ENCODE measurements around the gene ST3GAL3.

Gene ST3GAL3

GRCh38 chr1:43930949-43931275, 223.6 kb downstream of the ST3GAL3 start:
- Histone ChIP-seq H3K9me3 (ENCODE audit: control insufficient read depth, low read length) (no peaks in the 10 kb centered on the region), H3K4me3 (ENCODE audit: low read length) (no peak overlapping the region), H3K27me3 (replicated peaks; ENCODE audit: control insufficient read depth, insufficient read depth, low read length) (peaks cover 3% of the 10 kb centered on the region), H3K9ac (ENCODE audit: low read length) (no peak overlapping the region), H3K36me3 (ENCODE audit: control insufficient read depth, insufficient read depth, low read length, severe bottlenecking) (no peaks in the 10 kb centered on the region), H3K4me1 (ENCODE audit: control insufficient read depth, insufficient read depth, low read length) (peaks cover 6% of the 10 kb centered on the region)
- no peak for DNase-seq (ENCODE audit: low read depth)

- Histone ChIP-seq H3K4me3 (ENCODE audit: low read length) (no peak overlapping the region), H3K9me3 (ENCODE audit: control insufficient read depth, low read length) (no peaks in the 10 kb centered on the region), H3K27me3 (replicated peaks; ENCODE audit: control insufficient read depth, insufficient read depth, low read length) (peaks cover 8% of the 10 kb centered on the region), H3K4me1 (ENCODE audit: control insufficient read depth, insufficient read depth, low read length) (peaks cover 6% of the 10 kb centered on the region), H3K36me3 (ENCODE audit: control insufficient read depth, insufficient read depth, low read length, severe bottlenecking) (no peaks in the 10 kb centered on the region), H3K9ac (ENCODE audit: low read length) (no peak overlapping the region)
- no peak for DNase-seq (ENCODE audit: low read depth)
Observed at GRCh38 chr1:43931711-43932660, 224.7 kb downstream of the ST3GAL3 start.

DNA sequence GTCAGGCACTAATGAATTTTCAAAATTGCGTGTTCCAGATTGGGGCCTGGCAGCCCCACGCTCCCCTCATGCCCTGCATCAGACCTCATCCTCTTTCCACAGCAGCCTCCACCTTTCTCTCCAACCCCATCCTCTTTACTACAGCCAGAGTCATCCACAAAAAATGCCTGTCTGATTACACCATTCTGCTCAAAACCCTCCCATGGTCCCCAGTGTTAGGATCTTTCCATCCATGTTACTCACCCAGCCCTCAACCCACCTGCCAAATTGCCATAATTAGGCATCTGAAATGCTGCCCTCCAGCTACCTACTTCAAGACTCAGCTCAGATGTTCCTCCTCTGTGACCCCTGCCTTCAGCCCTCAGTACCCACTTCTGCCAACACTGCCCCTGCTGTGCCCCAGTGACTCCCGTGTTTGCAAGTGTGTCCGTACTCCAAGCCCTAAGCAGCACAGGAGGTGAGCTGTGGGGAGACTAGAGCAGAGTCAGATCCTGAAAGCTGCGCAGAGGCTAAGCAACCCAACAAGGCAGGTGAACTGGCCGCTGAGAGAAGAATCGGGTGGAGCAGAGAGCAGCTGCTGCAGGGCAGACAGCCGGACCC, 225.6 kb downstream of the ST3GAL3 start:
- Histone ChIP-seq H3K27me3 (replicated peaks; ENCODE audit: control insufficient read depth, insufficient read depth, low read length) (peaks cover 17% of the 10 kb centered on the region), H3K36me3 (ENCODE audit: control insufficient read depth, insufficient read depth, low read length, severe bottlenecking) (no peaks in the 10 kb centered on the region), H3K9ac (ENCODE audit: low read length) (no peak overlapping the region), H3K9me3 (ENCODE audit: control insufficient read depth, low read length) (no peaks in the 10 kb centered on the region), H3K4me3 (ENCODE audit: low read length) (peak overlapping the region; percentile 58), H3K4me1 (ENCODE audit: control insufficient read depth, insufficient read depth, low read length) (peaks cover 6% of the 10 kb centered on the region)
- DNase-seq (ENCODE audit: low read depth): peak; percentile 58

- H3K9ac ChIP-seq (ENCODE audit: low read length): no peak within 1 kb of the TSS
- H3K4me3 ChIP-seq (ENCODE audit: low read length): peak within 1 kb of the TSS; percentile 58
- peaks cover 6% of the 10 kb centered on the region for H3K4me1 ChIP-seq (ENCODE audit: control insufficient read depth, insufficient read depth, low read length)
- no peaks in the 10 kb centered on the region for H3K36me3 ChIP-seq (ENCODE audit: control insufficient read depth, insufficient read depth, low read length, severe bottlenecking)
- no peaks in the 10 kb centered on the region for H3K9me3 ChIP-seq (ENCODE audit: control insufficient read depth, low read length)
- DNase-seq (ENCODE audit: low read depth): peak; percentile 54
- H3K27me3 ChIP-seq (replicated peaks; ENCODE audit: control insufficient read depth, insufficient read depth, low read length): peaks cover 22% of the 10 kb centered on the region
Observed at GRCh38 chr1:43933386-43934100, 226.2 kb downstream of the ST3GAL3 start, which contains the start of gene ARTN. ARTN (plus strand) TSS chr1:43933801; CDS start chr1:43935657, 1,856 bp downstream.

DNA sequence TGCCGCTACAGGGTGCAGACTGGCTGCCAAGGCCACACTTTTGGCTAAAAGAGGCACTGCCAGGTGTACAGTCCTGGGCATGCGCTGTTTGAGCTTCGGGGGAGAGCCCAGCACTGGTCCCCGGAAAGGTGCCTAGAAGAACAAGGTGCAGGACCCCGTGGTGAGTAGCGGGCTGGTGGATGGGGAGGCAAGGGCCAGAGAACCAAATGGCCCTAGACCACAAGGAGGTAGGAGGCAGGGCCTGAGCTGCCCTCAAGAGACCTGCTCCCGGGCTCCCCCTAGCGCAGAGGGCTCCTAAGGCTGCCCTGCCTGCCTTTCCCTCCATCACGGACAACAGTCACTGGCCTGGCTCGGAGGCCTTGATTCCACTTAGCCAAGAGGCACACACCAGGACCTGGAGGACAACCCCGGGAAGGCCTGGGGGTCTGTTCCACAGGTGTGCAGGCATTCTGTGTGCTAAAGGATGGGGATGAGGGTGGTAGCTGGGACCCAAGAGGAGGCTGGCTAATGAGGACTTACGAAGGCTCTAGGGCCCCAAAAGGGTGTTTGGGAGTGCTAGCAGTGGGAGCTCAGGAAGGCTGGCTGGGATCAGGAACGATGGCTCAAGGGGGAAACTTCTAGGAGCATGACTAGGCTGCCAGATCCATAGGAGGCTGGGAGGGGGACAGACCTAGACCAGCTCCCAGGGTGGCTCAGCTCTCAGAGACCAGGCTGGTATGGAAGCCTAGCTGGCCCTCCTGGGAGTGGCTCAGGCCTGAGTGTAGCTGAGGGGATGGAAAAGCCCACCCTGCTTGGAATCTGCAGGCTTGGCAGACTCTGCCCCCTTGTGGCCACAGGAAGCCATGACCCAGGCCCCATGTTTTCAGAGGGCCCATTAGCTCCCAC, 227.0 kb downstream of the ST3GAL3 start:
- peaks cover 25% of the 10 kb centered on the region for H3K27me3 ChIP-seq (replicated peaks; ENCODE audit: control insufficient read depth, insufficient read depth, low read length)
- no peaks in the 10 kb centered on the region for H3K9me3 ChIP-seq (ENCODE audit: control insufficient read depth, low read length)
- H3K36me3 ChIP-seq (ENCODE audit: control insufficient read depth, insufficient read depth, low read length, severe bottlenecking): no peaks in the 10 kb centered on the region
- peak; percentile 82 for DNase-seq (ENCODE audit: low read depth)
- H3K9ac ChIP-seq (ENCODE audit: low read length): no peak overlapping the region
- no peak overlapping the region for H3K4me3 ChIP-seq (ENCODE audit: low read length)
- H3K4me1 ChIP-seq (ENCODE audit: control insufficient read depth, insufficient read depth, low read length): peaks cover 6% of the 10 kb centered on the region

DNA sequence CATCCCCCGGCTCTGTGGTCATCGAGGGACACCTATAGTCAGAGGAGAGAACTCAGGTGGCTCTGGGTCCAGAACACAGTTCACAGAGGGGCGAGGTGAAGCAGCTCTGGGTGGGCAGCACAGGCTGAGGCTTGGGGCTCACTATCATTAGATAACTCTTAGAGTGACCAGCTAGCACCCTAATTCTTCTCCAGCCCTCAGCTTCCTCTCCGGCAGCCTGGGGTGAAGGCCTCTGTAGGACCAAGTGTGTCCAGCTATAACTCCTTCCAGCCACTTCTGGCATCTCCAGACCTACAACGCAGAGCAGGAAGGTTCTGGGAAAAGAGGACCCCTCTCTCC, 227.6 kb downstream of the ST3GAL3 start:
- H3K27me3 ChIP-seq (replicated peaks; ENCODE audit: control insufficient read depth, insufficient read depth, low read length): peaks cover 25% of the 10 kb centered on the region
- peaks cover 6% of the 10 kb centered on the region for H3K4me1 ChIP-seq (ENCODE audit: control insufficient read depth, insufficient read depth, low read length)
- H3K4me3 ChIP-seq (ENCODE audit: low read length): no peak overlapping the region
- H3K9me3 ChIP-seq (ENCODE audit: control insufficient read depth, low read length): no peaks in the 10 kb centered on the region
- no peak overlapping the region for H3K9ac ChIP-seq (ENCODE audit: low read length)
- H3K36me3 ChIP-seq (ENCODE audit: control insufficient read depth, insufficient read depth, low read length, severe bottlenecking): no peaks in the 10 kb centered on the region
- DNase-seq (ENCODE audit: low read depth): no peak

DNA sequence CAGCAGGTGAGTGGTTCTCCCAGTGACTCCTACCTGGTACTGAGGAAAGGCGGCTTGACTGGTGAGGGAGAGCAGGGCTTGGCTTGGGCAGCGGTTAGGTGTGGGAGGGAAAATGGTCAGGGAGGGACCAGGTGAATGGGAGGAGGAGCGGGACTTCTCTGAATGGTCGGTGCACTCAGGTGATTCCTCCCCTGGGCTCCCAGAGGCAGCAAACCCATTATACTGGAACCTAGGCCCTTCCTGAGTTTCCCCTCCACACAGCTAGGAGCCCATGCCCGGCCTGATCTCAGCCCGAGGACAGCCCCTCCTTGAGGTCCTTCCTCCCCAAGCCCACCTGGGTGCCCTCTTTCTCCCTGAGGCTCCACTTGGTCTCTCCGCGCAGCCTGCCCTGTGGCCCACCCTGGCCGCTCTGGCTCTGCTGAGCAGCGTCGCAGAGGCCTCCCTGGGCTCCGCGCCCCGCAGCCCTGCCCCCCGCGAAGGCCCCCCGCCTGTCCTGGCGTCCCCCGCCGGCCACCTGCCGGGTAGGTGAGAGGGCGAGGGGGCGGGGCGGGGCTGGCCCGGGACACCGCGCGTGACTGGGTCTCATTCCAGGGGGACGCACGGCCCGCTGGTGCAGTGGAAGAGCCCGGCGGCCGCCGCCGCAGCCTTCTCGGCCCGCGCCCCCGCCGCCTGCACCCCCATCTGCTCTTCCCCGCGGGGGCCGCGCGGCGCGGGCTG, 228.5 kb downstream of the ST3GAL3 start:
- Histone ChIP-seq H3K27me3 (replicated peaks; ENCODE audit: control insufficient read depth, insufficient read depth, low read length) (peaks cover 25% of the 10 kb centered on the region), H3K9ac (ENCODE audit: low read length) (no peak overlapping the region), H3K36me3 (ENCODE audit: control insufficient read depth, insufficient read depth, low read length, severe bottlenecking) (no peaks in the 10 kb centered on the region), H3K9me3 (ENCODE audit: control insufficient read depth, low read length) (no peaks in the 10 kb centered on the region), H3K4me3 (ENCODE audit: low read length) (no peak overlapping the region), H3K4me1 (ENCODE audit: control insufficient read depth, insufficient read depth, low read length) (peaks cover 6% of the 10 kb centered on the region)
- no peak for DNase-seq (ENCODE audit: low read depth)

GRCh38 chr1:43936431-43937151, 229.3 kb downstream of the ST3GAL3 start:
- DNase-seq (ENCODE audit: low read depth): peak; percentile 52
- Histone ChIP-seq H3K4me1 (ENCODE audit: control insufficient read depth, insufficient read depth, low read length) (peaks cover 6% of the 10 kb centered on the region), H3K36me3 (ENCODE audit: control insufficient read depth, insufficient read depth, low read length, severe bottlenecking) (no peaks in the 10 kb centered on the region), H3K4me3 (ENCODE audit: low read length) (peak overlapping the region; percentile 61), H3K27me3 (replicated peaks; ENCODE audit: control insufficient read depth, insufficient read depth, low read length) (peaks cover 25% of the 10 kb centered on the region), H3K9ac (ENCODE audit: low read length) (no peak overlapping the region), H3K9me3 (ENCODE audit: control insufficient read depth, low read length) (no peaks in the 10 kb centered on the region)

- Histone ChIP-seq H3K36me3 (ENCODE audit: control insufficient read depth, insufficient read depth, low read length, severe bottlenecking) (no peaks in the 10 kb centered on the region), H3K4me3 (ENCODE audit: low read length) (no peak overlapping the region), H3K27me3 (replicated peaks; ENCODE audit: control insufficient read depth, insufficient read depth, low read length) (peaks cover 25% of the 10 kb centered on the region), H3K4me1 (ENCODE audit: control insufficient read depth, insufficient read depth, low read length) (peaks cover 6% of the 10 kb centered on the region), H3K9ac (ENCODE audit: low read length) (no peak overlapping the region), H3K9me3 (ENCODE audit: control insufficient read depth, low read length) (no peaks in the 10 kb centered on the region)
- DNase-seq (ENCODE audit: low read depth): no peak
Observed at GRCh38 chr1:43937179-43937865, 230.0 kb downstream of the ST3GAL3 start.

Data from adipocyte (in vitro differentiated cells).